Natural killer cell (primary cell): Measurements from ENCODE around the gene ZNF215. TPM values are rescaled to one million over a fixed set of nuclear protein-coding genes. Genes with fewer than 3 reads are reported as not detected.
"Not testable (repeated sequence)": the region's sequence is repeated elsewhere in the genome, so short reads cannot be mapped to it uniquely, and the experiment has no call there.

ENCODE experiments used
- ATAC-seq, 3 donors: fragments of 150-1000 bp in 2 of 3; fragments of 200-7000 bp in 1 of 3; cut with Tn5 transposase; 1 replicate in 1 of 3; 2 replicates in 2 of 3; pipeline ENCODE4 v1.10.0; 2021; ENCODE audit warnings: mild to moderate bottlenecking in 2 of 3, moderate library complexity in 2 of 3
- DNase-seq, 2 donors: peaks; one replicate each; pipeline versions ENCODE4 v3.0.0 to v3.0.0-alpha.2; 2013 to 2021; ENCODE audit warnings: mixed read lengths in 1 of 2
- H3K27ac ChIP-seq: one replicate; pipeline ENCODE4 v1.5.1; 2013; ENCODE audit warnings: mild to moderate bottlenecking, low read length
- H3K27me3 ChIP-seq: one replicate; pipeline ENCODE4 v1.6.1; 2013; ENCODE audit warnings: low read length; ENCODE audit not compliant: control insufficient read depth, insufficient read depth
- H3K36me3 ChIP-seq: one replicate; pipeline ENCODE4 v1.6.1; 2013; ENCODE audit warnings: low read length; ENCODE audit not compliant: control insufficient read depth, insufficient read depth
- H3K4me1 ChIP-seq: one replicate; pipeline ENCODE4 v1.6.1; 2013; ENCODE audit warnings: low read length; ENCODE audit not compliant: control insufficient read depth, insufficient read depth
- H3K4me3 ChIP-seq: one replicate; pipeline ENCODE4 v1.5.1; 2013; ENCODE audit warnings: low read length
- H3K9me3 ChIP-seq: one replicate; pipeline ENCODE4 v1.6.1; 2013; ENCODE audit warnings: low read length; ENCODE audit not compliant: control insufficient read depth, insufficient read depth
- H3K27ac Mint-ChIP-seq, 2 donors: one replicate each; pipeline ENCODE4 v1.8.0; 2022; ENCODE audit warnings: mild to moderate bottlenecking in 2 of 2, mixed read lengths in 2 of 2, moderate library complexity in 1 of 2
- H3K27me3 Mint-ChIP-seq, 2 donors: one replicate each; pipeline ENCODE4 v1.8.0; 2022; ENCODE audit warnings: low read depth in 2 of 2, mixed read lengths in 2 of 2
- H3K36me3 Mint-ChIP-seq: one replicate; pipeline ENCODE4 v1.8.0; 2022; ENCODE audit warnings: mixed read lengths
- H3K4me1 Mint-ChIP-seq, 2 donors: one replicate each; pipeline ENCODE4 v1.8.0; 2022; ENCODE audit warnings: mixed read lengths in 2 of 2
- H3K4me3 Mint-ChIP-seq: one replicate; pipeline ENCODE4 v1.8.0; 2022; ENCODE audit warnings: mild to moderate bottlenecking, moderate library complexity, mixed read lengths
- H3K9me3 Mint-ChIP-seq, 2 donors: one replicate each; pipeline ENCODE4 v1.8.0; 2022; ENCODE audit warnings: mixed read lengths in 2 of 2
- CTCF ChIP-seq: fragments of 200-600 bp; IDR thresholded peaks from one replicate; pipeline ENCODE4 v1.8.0; 2022; ENCODE audit warnings: antibody characterized with exemption
- WGBS: methylation state at CpG from one replicate; pipeline ENCODE4 v1.1.7; 2013; ENCODE audit warnings: missing lambda C conversion rate; ENCODE audit not compliant: insufficient coverage; 5-methylcytosine and 5-hydroxymethylcytosine counted together
- intact Hi-C: fragments of 100-400 bp; cut with micrococcal nuclease; formaldehyde crosslinking; loops from one replicate; pipeline ENCODE4 v1.14.2; 2022
- total RNA-seq, 4 donors: library from RNA; stranded (reverse); fragments of 120-200 nt in 1 of 4; gene quantifications; one replicate each; pipeline versions ENCODE4 v1.2.3 to v1.2.4, GENCODE V29; 2013 to 2022

Gene ZNF215
- total RNA-seq, 3 donors from 2014 or later (not counting 1 experiment from before 2014, with no cell fraction given): 0.26 to 0.80 TPM; not detected in 1

- 100% methylated on average over 1 of the region's 3 CpGs for WGBS
- H3K4me3 ChIP-seq: no peak overlapping the region
- no peaks in the 10 kb centered on the region for H3K36me3 ChIP-seq
- ATAC-seq (no peak), DNase-seq (no peak)
- Mint-ChIP-seq H3K27ac (no peak overlapping the region), H3K4me1 (no peaks in the 10 kb centered on the region), H3K4me3 (no peak overlapping the region), H3K9me3 (peaks cover 0 to 2% of the 10 kb centered on the region in 2 donors), H3K27me3 (no peaks in the 10 kb centered on the region), H3K36me3 (no peaks in the 10 kb centered on the region)
- H3K27me3 ChIP-seq: no peaks in the 10 kb centered on the region
- intact Hi-C loops: no loop called here
- no peaks in the 10 kb centered on the region for H3K9me3 ChIP-seq
- no peak overlapping the region for H3K27ac ChIP-seq
- H3K4me1 ChIP-seq: no peaks in the 10 kb centered on the region
- TF ChIP-seq CTCF: no peak
These were observed 16.9 kb downstream of the ZNF215 start for GRCh38 chr11:6943131-6943530.

- H3K27me3 Mint-ChIP-seq, H3K27ac ChIP-seq, H3K4me3 ChIP-seq, H3K27me3 ChIP-seq, H3K9me3 ChIP-seq, H3K4me1 ChIP-seq, DNase-seq, H3K4me1 Mint-ChIP-seq, H3K36me3 Mint-ChIP-seq, H3K4me3 Mint-ChIP-seq, ATAC-seq, H3K36me3 ChIP-seq, H3K27ac Mint-ChIP-seq, H3K9me3 Mint-ChIP-seq, intact Hi-C loops: not testable (repeated sequence)
- 94% methylated on average over 9 of the region's 10 CpGs for WGBS
These were observed 28.0 kb downstream of the ZNF215 start for GRCh38 chr11:6954248-6954647.

- H3K4me1 Mint-ChIP-seq: no peaks in the 10 kb centered on the region
- Histone ChIP-seq H3K9me3 (no peaks in the 10 kb centered on the region), H3K4me1 (no peaks in the 10 kb centered on the region), H3K27ac (no peak overlapping the region), H3K4me3 (no peak overlapping the region), H3K27me3 (no peaks in the 10 kb centered on the region), H3K36me3 (no peaks in the 10 kb centered on the region)
- DNase-seq (no peak), ATAC-seq (peak in 1 of 3 donors; percentile 7)
- intact Hi-C loops: no loop called here
- TF ChIP-seq CTCF: no peak
- peaks cover 2 to 3% of the 10 kb centered on the region in 2 donors for H3K9me3 Mint-ChIP-seq
- no peaks in the 10 kb centered on the region for H3K27me3 Mint-ChIP-seq
- no peaks in the 10 kb centered on the region for H3K36me3 Mint-ChIP-seq
- no peak overlapping the region for H3K4me3 Mint-ChIP-seq
- H3K27ac Mint-ChIP-seq: no peak overlapping the region
These were observed 35.9 kb downstream of the ZNF215 start for GRCh38 chr11:6962141-6962540.

GRCh38 chr11:6962673-6963072 lies 36.4 kb downstream of the ZNF215 start:
- H3K36me3 ChIP-seq: no peaks in the 10 kb centered on the region
- H3K4me3 ChIP-seq: no peak overlapping the region
- Mint-ChIP-seq H3K4me1 (no peaks in the 10 kb centered on the region), H3K27me3 (no peaks in the 10 kb centered on the region), H3K36me3 (no peaks in the 10 kb centered on the region), H3K4me3 (no peak overlapping the region), H3K27ac (no peak overlapping the region), H3K9me3 (peaks cover 2 to 3% of the 10 kb centered on the region in 2 donors)
- TF ChIP-seq CTCF: no peak
- H3K4me1 ChIP-seq: no peaks in the 10 kb centered on the region
- H3K27ac ChIP-seq: no peak overlapping the region
- H3K9me3 ChIP-seq: no peaks in the 10 kb centered on the region
- ATAC-seq (no peak), DNase-seq (no peak)
- intact Hi-C loops: no loop called here
- WGBS: 100% methylated on average over 1 of the region's 1 CpG
- H3K27me3 ChIP-seq: no peaks in the 10 kb centered on the region
